Brain microvascular endothelial cell (primary cell): Measurements from ENCODE around the gene KIF13A.
A peak's percentile ranks its signal among the peaks of the same experiment; 100 is the strongest.

Experiments used
- DNase-seq: peaks from one replicate; pipeline ENCODE4 v3.0.0-alpha.2; 2020
- H3K27ac ChIP-seq: fragments of 250-450 bp; sonication (Bioruptor Pico); 2 replicates; pipeline ENCODE4 v1.5.1; 2020; ENCODE audit warnings: mild to moderate bottlenecking, moderate library complexity
- H3K27me3 ChIP-seq: fragments of 250-450 bp; sonication (Bioruptor Pico); replicated peaks from 2 replicates; pipeline ENCODE4 v1.5.1; 2020; ENCODE audit warnings: mild to moderate bottlenecking
- H3K36me3 ChIP-seq: fragments of 250-450 bp; sonication (Bioruptor Pico); replicated peaks from 2 replicates; pipeline ENCODE4 v1.5.1; 2020; ENCODE audit warnings: mild to moderate bottlenecking
- H3K4me3 ChIP-seq: 2 replicates; pipeline ENCODE4 v1.5.1; 2011; ENCODE audit warnings: low read depth, mild to moderate bottlenecking, control low read depth, low read length, moderate library complexity
- in situ Hi-C: cut with HindIII; loops from 2 replicates; pipeline ENCODE4 v1.10.0; 2017; ENCODE audit warnings: low sequenced_read_pairs, low pct_ligation_motif_present
- TF ChIP-seq, protein P1 (sequence below): IDR thresholded peaks from 2 replicates; pipeline ENCODE4 v1.5.1; 2011; ENCODE audit warnings: low read depth, mild to moderate bottlenecking, moderate library complexity, low read length, control low read depth, inconsistent platforms; ENCODE audit errors: missing control alignments

Gene KIF13A

DNA sequence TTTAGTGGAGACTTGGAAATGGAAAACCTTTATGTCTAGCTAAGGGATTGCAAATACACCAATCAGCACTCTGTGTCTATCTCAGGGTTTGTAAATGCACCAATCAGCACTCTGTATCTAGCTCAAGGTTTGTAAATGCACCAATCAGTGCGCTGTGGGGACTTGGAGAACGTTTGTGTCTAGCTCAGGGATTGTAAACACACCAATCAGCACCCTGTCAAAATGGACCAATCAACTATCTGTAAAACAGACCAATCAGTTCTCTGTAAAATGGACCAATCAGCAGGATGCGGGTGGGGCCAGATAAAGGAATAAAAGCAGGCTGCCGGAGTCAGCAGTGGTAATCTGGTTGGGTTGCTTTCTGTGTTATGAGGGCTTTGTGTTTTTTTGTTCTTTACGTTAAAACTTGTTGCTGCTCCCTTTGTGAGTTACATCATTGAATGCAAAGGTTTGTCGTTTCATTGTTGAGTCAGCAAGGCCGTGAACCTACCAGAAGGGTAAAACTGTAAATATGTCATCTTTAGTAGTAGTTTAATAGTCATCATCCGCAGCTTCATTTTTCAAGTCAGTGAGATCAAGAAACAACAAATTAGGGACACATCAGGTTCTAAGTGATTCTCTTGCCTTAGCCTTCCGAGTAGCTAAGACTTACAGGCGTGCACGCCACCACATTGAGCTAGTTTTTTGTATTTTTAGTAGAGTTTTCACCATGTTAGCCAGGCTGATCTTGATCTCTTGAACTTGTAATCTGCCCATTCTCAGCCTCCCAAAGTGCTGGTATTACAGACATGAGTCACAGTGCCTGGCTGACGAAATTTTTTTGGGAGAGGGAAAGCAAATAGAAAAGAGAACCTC is 258.0 kb downstream of the KIF13A start:
- Histone ChIP-seq H3K27me3 (no peaks in the 10 kb centered on the region), H3K27ac (no peak overlapping the region), H3K36me3 (no peaks in the 10 kb centered on the region), H3K4me3 (no peak overlapping the region)
- in situ Hi-C loops = no loop called here
- no peak for DNase-seq
- TF ChIP-seq, protein P1, sequence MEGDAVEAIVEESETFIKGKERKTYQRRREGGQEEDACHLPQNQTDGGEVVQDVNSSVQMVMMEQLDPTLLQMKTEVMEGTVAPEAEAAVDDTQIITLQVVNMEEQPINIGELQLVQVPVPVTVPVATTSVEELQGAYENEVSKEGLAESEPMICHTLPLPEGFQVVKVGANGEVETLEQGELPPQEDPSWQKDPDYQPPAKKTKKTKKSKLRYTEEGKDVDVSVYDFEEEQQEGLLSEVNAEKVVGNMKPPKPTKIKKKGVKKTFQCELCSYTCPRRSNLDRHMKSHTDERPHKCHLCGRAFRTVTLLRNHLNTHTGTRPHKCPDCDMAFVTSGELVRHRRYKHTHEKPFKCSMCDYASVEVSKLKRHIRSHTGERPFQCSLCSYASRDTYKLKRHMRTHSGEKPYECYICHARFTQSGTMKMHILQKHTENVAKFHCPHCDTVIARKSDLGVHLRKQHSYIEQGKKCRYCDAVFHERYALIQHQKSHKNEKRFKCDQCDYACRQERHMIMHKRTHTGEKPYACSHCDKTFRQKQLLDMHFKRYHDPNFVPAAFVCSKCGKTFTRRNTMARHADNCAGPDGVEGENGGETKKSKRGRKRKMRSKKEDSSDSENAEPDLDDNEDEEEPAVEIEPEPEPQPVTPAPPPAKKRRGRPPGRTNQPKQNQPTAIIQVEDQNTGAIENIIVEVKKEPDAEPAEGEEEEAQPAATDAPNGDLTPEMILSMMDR = no peak

GRCh38 chr6:17728551-17729222 is 258.7 kb downstream of the KIF13A start:
- TF ChIP-seq, protein P1 = no peak
- in situ Hi-C loops = no loop called here

GRCh38 chr6:17725083-17725482 is 262.4 kb downstream of the KIF13A start:
- TF ChIP-seq, protein P1 = no peak
- no peaks in the 10 kb centered on the region for H3K36me3 ChIP-seq
- in situ Hi-C loops = no loop called here
- H3K27ac ChIP-seq = no peak overlapping the region
- DNase-seq = peak; percentile 27
- no peak overlapping the region for H3K4me3 ChIP-seq
- no peaks in the 10 kb centered on the region for H3K27me3 ChIP-seq

More at GRCh38 chr6:17728551-17729222, 258.7 kb downstream of the KIF13A start:
- H3K27ac ChIP-seq = no peak overlapping the region
- H3K36me3 ChIP-seq = no peaks in the 10 kb centered on the region
- no peaks in the 10 kb centered on the region for H3K27me3 ChIP-seq
- no peak overlapping the region for H3K4me3 ChIP-seq
- DNase-seq = no peak

DNA sequence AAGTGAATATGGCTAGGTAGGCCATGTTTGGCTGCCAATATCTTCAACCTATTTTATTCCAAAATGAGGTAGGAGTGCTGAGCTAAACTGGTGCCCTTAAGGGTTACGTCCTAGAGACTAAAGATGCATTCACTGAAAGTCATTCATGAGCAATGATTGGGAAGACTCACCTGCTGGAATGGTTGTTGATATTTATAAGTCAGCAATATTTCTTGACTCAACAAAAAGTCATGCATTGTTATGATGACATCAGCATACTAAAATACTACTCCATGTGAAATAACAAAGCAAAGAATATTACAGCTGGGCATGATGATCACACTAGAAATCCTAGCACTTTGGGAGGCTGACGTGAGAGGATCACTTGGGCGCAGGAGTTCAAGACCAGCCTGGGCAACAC is 263.1 kb downstream of the KIF13A start:
- Histone ChIP-seq H3K4me3 (no peak overlapping the region), H3K36me3 (no peaks in the 10 kb centered on the region), H3K27me3 (no peaks in the 10 kb centered on the region), H3K27ac (no peak overlapping the region)
- TF ChIP-seq, protein P1 = no peak
- no peak for DNase-seq
- in situ Hi-C loops = no loop called here

DNA sequence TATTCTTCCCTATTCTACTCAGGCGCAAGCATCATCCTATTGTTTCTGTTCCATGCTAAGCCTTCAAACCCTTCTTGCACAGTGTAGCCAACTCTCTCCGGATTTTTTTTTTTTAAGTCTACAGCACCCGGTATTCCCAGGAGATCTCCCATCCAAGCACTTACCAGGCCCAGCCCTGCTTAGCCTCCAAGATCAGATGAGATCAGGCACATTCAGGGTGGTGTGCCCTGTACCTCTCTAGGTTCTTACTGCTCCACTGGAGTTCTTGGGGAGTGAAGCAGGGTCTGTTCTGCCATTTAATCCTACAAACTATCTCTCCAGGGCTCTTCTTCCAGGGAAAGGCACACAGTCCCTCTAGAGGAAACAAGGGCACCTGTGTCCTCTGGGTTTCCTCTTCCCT is 265.8 kb downstream of the KIF13A start:
- no peak overlapping the region for H3K27ac ChIP-seq
- no peaks in the 10 kb centered on the region for H3K27me3 ChIP-seq
- TF ChIP-seq, protein P1 = no peak
- in situ Hi-C loops = no loop called here
- no peaks in the 10 kb centered on the region for H3K36me3 ChIP-seq
- no peak for DNase-seq
- H3K4me3 ChIP-seq = no peak overlapping the region
